ENCODE results near the gene TGFBR3.

Gene TGFBR3

DNA sequence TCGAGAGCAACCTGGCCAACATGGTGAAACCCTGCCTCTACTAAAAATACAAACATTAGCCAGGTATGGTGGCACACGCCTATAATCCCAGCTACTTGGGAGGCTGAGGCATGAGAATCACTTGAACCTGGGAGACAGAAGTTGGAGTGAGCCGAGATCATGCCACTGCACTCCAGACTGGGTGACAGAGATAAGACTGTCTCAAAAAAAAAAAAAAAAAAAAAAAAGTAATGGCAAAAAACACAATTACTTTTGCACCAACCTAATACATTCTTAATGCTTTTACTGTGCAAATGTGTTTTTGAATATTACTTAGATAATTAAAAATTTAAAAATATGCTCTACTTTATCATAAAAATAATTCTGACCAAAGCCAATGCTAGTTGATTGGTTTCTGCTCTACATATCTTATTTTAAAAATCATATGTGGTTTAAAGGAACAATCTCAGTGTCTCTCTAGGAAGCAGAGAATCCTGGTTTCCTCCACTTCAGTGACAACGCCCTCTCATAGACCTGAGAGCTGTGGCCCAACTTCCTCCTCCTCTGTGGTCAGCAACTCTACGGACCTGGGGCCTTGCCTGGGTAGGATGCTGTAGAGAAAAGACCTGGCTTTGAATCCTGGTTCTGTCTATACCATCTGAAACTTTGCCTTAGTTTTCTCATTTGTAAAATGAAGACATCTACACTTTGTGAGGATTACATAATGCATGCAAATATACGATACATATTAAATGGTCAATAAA lies 64.7 kb downstream of the TGFBR3 start:
- DNase-seq, result no peak

DNA sequence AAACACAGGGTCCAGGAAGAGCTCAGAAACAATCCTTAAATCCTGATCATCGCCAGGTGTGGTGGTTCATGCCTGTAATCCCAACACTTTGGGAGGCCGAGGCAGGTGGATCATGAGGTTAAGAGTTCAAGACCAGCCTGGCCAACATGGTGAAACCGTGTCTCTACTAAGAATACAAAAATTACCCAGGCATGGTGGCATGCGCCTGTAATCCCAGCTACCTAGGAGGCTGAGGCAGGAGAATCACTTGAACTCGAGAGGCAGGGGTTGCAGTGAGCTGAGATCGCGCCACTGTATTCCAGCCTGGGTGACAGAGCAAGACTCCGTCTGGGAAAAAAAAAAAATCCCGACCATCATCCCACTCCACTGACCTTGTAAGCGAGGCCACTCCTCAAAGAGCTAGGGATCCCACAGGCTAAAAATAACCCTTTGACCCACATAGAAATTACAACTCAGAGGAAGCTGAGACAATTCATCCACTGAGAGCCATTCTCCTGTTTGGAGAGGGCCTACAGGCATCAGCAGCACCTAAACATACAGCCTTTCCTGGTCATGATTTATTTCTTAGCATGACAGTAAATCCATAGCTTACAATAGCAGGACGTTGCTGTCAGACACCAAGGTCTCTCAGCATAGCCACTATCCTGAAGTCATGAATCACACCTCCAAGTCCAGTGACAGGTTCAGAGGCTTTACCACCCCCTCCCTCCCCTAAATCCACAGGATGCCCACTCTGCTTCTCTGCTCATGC lies 66.7 kb downstream of the TGFBR3 start:
- no peak for DNase-seq

DNA sequence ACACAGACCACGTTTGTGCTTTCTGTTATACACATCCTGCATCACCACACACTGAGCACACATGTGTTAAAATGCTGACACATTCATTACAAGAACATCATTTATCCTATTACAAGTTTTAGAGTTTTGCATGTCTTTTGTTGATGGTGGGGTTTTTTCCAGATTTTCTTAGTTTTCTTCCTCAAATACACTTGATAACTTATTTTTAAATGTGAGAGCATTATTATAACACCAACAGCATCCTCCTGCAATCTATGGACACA lies 67.3 kb downstream of the TGFBR3 start:
- DNase-seq, result no peak

DNA sequence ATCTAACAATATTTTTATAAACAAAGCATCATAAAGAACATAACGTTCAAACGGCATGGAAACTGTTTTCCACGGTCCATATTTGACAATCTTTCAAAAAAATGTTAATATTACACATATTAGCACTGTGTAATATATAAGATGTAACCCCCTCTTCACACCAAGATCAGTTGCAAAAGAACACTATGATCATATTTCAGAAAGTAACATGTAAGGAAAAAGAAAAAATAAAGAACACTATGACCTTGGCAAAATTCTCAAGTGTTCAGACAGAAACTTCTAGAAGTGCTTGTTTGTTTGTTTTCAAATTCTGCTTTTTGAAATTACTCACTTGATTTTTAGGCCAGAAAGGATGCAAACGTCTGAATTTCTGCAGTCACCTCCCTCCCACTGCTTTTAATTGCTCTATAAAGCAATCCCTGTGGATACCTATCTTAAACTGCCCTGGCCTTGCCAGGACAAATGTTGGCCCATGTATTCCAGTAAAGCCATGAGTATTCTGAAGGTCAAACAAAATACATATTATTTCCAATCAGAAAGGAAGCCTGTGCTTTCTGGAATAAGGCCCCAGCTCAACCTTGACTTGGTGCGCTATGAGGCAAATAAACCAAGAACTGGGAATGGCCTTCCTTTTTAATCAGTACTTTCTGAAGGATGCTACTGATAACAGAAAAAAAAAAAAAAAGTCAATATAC lies 68.6 kb downstream of the TGFBR3 start:
- no peak for DNase-seq

DNA sequence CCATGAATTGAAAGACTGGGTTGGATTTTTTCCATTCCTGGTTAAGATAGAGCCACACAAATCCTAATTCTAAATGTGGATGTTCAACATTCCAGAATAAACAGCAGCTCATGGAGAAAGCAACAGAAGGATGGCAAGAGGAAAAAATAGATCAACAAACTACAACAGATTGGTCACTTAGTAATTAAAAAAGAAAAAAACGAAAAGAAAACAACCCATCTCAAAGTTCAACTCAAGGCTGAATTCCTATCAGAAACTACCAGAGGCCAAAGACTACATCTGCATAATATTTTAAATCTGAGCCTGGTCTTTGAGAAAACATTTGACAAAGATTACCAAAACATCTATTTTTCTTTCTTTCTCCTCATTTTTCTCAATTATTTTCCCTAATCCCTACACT lies 69.9 kb downstream of the TGFBR3 start:
- DNase-seq, result no peak

DNA sequence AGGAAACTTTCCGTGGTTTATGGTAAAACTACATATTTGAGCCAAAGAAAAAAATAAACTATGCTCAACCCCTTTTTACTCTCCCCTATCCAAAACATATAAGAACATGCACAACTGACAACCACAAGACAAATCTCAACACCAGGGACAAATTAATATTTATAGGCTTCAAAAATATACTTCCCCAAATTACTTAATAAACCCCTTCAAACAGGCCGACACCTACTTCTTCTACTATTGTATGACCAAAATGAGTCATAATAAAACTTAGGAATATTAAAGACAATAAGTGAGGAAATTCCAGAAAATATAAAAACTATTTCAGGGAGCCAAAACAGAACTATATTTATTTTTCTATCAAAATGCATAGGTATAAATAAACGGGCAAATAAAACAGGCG lies 71.5 kb downstream of the TGFBR3 start:
- DNase-seq, result no peak

DNA sequence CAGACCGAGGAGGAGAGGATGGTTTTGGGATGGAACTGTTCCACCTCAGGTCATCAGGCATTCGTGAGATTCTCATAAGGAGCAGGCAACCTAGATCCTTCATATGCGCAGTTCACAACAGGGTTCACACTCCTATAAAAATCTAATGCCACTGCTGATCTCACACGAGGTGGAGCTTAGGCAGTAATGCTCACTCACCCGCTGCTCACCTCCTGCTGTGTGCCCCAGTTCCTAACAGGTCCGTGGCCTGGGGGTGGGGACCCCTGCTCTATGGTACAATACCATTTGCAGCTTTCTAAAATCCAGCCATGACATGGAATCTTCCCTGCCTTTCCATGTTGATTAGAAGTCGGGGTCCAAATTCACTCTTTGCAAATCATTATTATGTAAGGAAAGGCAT lies 72.1 kb downstream of the TGFBR3 start:
- DNase-seq, result no peak

DNA sequence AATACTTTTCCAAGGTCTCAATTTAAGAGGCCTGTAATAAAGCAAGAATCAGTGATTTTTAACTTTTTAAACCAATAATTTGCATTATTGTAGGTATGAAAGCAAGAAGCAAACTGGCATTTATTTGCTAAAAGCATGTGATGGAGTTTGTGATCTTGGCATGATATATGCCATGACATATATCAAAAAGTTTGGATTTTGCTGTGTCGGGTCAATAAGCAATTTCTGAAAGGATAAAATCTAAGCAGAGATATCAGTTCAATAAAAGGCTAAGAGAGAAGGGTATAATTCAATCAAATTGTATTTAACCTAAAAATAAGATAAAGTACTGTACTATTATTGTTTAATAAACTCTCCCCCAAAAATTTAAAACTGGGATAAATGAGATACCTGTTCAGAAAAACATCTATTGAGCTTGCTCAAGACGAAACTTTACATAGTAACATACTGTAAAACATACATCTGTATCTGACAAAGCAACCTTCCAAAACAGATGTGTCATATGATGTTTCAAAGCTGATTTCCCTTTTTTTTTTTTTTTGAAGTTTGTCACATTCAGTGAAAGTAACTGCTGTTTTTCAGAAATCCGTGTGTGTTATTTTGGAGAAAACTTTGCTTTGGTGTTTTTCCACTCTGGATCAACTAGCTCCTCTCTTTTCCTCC lies 74.5 kb downstream of the TGFBR3 start:
- no peak for DNase-seq

DNA sequence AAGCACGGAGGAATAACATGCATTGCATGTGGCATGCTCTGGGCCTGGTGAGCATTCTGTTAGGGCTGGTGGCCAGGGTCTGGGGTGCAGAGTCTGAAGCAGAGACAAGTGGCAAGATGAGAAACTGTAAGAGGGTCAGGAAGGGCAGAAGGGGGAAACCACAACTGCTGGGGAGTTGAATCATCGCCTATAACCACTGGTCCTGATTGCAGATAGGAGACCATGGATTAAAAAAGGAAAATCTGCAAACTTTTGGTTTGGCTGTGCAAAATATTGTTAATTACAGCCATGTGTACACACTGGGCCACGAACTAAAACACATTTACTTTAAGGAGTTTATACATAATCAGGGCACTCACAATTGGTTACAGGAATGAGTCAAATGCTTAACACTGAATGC lies 76.6 kb downstream of the TGFBR3 start:
- DNase-seq, result no peak

DNA sequence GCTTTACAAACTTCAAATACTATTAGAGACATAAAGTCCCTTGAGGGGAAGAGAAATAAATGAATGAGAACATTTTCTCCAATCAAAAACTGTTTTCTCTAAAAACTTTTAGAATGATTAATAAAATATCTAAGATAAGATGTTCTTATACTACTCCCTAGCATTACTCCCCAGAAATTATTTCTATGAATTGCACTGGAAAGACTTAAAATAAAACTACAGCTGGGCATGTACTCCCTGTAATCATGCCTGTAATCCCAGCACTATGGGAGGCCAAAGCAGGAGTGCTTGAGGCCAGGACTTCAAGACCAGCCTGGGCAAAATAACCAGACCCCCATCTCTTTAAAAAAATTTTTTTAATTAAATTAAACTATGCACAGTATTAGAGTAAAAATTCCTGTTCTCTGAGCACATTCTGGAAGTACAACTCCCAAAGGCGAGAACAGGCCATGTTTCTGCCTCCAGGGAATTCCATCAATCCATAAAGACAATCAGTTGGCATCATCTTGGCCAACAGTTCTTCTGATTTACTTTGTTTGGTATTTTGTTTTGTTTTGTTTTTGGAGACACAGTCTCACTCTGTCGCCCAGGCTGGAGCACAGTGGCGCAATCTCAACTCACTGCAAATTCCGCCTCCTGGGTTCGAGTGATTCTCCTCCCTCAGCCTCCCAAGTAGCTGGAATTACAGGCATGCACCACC lies 77.9 kb downstream of the TGFBR3 start:
- no peak for DNase-seq

DNA sequence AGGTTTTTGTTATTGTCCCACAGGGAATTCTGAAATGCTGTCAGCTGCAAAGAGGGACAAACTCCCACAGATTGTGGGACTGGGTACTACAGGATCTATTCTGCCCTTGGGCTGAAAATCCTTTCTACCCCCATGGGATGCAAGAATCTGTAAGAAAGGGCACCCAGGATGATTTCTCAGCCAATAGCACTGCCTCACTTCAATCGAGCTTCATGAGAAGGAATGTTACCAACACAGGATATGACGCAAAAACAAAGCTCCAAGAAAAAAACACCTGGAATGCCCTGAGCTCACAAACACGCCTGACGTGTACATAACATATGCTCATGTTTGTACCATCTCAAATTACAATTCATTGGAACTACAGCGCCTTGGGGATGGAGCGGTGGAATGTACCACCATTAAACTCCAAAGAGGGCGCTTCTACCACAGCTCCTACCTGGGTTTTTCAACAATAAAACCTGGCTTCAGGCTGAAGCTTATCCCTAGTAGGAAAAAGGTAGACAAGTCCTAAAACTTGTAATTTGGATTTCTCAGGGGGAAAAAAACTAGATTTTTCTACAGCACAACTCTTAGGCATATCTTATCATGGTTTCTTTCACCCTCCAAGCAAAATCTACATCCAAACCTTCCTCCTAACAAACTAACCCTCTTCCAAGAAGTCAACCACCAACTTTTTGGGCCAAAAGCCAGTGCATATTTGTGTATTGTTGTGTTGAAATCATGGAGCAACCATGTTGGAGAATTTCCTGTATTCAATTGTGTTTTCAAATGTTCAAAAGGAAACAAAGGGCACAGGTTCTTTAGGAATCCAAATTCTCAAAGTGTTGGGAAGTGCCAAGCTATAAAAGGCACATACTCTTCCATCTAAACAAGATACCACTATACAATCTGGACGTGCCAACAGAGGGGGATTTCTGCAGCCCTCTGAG lies 78.9 kb downstream of the TGFBR3 start:
- DNase-seq, result no peak

DNA sequence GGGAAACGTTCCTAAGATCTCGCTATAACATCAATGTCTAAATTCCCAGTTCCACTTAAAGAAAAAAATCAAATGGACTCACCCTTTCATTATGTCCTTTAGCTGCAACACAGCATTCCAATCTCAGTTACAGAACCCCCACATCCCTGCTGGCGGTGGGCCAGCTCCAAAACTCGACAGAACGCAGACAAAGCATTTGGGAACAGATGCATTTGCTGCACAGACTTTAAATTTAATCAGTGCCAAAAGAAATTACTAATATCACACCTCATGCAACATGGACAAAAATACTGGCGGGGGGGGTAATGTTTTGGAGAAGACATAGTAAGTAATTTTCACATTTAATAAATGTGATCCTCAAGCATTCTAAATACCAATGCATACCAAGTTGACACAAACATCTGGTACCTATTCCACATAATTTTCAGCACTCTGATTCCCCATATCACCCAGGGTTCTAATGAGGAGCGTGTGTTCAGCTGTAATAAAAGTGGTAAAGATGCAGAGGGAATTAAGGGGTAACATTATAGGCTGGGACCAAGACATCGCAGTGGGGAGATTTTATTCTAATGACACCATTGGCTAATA lies 79.7 kb downstream of the TGFBR3 start:
- DNase-seq, result no peak

DNA sequence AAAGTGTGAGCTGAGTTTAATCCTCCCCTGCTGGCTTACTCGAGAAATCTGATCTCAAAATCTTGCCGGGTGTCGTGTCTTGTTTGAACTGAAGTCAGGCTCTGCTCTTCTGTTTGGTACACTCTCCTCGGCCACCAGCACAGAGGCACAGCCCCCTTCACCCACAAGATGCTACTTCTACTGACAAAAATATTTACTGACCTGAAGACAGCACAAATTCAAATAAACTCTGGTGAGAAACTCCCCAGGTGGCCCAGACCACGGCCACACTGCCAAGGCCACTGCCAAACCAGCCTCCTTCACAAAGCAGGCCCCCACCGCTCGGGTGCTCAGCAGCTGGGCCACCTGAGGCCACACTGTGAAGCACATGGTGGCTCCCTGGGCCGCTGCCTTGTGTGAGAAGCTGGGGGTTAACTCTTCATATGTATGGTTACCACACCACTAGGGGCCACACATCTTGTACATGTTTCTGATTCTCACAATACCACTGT lies 80.6 kb downstream of the TGFBR3 start:
- DNase-seq, result no peak

DNA sequence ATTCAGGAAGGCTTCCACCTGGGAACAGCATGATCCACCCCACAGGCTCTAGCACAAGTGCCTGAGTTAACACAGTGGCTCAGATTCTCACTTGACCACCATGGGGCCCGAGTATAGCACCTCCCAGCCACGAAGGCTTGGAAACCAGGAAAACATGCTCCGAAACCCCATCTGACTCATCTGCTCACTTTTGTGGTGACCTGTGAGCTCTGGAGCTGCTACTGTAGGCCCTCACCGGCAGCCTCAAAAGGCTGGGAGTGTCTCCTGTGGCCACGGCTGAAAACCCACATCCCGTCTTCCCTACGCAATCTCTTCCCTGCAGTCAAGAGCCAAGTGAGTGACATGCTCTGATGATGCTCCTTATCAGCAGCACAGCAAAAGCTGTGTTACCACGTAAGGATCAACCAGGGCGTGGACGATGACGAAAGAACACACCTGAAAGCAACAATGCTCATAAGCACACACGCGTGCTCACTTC lies 81.4 kb downstream of the TGFBR3 start:
- DNase-seq, result no peak

DNA sequence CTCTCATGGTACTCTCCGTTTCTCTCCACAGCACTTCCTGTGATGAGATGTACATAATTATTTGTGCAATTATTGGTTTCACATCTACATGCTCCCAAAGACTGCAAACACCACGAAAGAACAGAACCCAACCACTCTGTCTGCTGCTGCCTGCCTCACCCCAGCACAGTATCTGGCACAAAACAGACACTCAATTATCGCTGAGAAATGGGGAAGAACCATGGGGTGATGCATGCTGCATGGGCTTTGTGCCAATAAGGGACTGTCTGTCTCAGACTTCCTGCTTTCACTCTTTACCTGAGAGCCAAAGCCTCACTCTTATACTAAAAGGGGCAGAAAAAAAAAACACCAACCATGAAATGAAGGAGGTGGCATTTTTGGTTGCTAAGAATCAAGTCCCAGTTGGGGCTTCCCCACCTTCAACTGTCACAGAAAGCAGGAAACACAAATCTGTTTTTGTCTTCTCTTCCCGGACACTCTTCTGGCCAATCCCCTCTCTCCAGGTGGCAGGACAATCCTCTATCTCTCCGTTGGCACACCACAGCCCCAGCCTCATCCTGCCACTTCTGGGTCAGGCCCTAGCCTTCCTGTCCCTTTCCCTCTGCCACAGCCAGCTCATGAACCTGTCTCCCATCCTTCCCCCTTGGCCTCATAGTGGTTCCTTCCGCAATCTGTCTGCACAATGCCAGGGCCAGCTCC lies 82.0 kb downstream of the TGFBR3 start:
- no peak for DNase-seq

DNA sequence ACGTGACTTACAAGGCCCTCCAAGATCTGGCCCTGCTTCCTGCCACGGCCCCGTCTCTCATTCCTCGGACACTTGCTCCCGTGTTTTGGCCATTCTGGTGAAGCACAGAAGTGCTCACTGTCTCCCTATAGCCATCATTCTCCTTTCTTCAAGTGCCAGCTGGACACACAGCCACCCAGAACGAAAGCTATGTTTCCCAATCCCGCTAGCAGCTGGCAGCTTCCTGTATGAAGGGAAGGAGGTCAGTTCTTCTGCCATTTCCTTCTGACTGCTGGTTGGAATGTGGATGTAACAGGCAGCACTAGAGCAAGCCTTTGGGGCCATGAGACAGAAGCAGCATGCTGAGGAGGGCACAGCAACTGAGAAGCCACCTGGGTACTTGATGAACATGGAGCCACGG lies 82.8 kb downstream of the TGFBR3 start:
- no peak for DNase-seq

DNA sequence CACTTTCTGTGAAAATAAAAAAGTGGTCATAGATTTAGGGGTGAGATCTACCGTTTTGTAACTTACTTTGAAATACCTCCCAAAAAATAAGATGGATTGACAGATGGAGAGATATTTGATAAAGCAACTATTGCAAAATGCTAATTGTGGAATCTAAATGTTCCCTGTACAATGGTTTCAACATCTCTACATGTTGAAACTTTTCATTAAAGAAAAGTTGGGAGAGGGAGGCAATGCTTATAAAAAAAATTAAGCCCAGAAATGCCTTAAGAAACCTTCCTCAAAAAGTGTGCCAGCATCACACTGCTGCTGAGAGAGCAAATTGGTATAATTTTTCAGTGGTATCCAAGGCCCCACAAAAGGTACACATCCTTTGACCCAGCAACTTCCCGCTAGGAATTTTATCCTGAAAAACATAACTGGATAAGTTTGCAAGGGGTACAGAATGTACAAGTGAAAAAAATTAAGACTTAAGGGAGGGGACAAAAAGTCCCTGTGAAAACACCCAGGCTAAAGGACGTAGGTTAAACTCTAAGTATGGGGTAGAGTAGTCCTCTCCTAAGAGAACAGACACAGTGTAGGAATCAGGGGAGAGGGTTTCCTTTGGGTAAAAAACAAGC lies 84.3 kb downstream of the TGFBR3 start:
- no peak for DNase-seq

DNA sequence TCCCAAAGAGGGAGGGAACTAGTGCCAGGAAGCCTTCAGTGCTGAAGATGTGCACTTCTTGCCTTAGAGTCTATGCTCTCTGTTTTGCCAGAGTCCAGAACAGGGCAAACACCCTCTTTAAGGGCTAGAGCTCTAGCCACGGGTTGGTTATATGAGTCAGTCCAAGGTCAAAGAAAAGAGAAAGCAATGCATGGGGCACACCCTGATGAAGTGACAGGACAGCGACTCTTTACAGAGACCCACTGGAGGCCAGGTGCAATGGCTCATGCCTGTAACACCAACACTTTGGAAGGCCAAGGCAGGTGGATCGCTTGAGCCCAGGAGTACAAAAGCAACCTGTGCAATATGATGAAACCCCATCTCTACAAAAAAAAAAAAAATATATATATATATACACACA lies 86.1 kb downstream of the TGFBR3 start:
- DNase-seq, result no peak

DNA sequence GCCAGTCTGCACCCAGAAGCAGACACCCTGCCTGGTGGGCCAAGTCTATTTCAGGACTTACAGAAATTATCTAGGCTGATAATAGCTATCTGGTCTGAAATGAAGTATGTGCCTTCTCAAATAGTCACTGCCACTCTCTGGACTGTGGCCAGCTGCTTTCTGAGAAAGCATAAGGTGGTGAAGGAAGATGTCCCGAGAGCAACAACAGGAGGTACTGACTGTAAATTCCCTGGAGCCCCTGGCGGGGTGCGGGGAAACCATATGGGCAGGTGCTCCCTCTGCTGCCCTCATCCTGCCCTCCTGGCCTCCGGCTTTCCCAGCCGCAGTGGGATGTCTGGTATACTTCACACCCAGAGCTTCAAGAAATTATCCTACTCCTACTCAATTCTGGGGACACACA lies 86.8 kb downstream of the TGFBR3 start:
- DNase-seq, result no peak

DNA sequence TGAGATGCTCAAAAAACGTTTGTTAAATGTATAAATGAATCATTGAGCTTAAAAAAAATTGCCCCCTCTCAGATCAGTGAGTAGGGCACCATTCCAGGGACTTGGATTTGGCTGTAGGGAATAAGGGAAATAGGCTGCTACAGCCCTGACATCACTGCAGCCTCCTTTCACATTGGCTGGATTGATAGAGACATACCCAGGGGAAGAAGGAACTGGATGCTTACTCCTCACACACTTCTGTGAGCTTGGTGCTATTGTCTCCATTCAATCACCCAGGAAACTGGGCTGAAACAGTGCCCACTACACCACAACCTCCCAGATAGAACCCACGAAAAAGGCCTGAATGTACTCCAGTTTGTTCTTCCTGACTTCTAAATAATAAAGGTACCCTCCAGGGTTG lies 87.2 kb downstream of the TGFBR3 start:
- no peak for DNase-seq
